ENCODE measurements around the gene RASD2. TPM values are rescaled to one million over a fixed set of nuclear protein-coding genes. Genes with fewer than 3 reads are reported as not detected.

The RASD2 gene
- total RNA-seq, 1 experiment from 2014 or later: 0.42 TPM

DNA sequence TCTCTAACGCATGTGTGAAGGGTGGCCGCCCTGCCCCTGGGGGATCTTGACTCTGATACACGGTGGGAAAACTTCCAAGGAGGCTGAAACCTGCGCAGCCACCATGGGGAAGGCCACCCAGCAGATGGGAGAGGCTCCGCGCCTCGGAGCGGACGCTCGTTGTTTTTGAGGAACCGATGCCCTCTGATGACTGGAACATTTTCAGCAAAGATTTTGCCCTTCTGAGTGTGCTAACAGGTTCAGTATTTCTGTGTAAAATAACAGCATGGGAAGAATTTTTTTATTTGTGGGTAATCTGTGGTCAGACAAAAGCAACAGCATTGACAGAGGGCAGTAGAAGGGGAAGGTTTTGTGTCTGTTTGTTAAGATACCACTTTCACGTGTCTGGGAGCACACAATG is 59.8 kb downstream of the RASD2 start:
- Mint-ChIP-seq H3K4me3 (no peak overlapping the region), H3K27ac (no peak overlapping the region), H3K36me3 (ENCODE audit: insufficient read depth in 1 of 3, low read depth in 3 of 3) (no peaks in the 10 kb centered on the region), H3K27me3 (ENCODE audit: low read depth) (no peaks in the 10 kb centered on the region; the same call in 1 of the 2 replicates), H3K9me3 (no peaks in the 10 kb centered on the region), H3K4me1 (peaks cover 4 to 10% of the 10 kb centered on the region in 2 experiments; a peak in 3 of 4 replicates)
- H4K5ac ChIP-seq (ENCODE audit: insufficient read length, low read depth, low read length): no peak overlapping the region
- H3K4ac ChIP-seq (ENCODE audit: low read depth, low read length): no peak overlapping the region
- H4K8ac ChIP-seq (replicated peaks; ENCODE audit: insufficient read length, low read depth, low read length): no peak overlapping the region
- no peak overlapping the region for H3K4me2 ChIP-seq (ENCODE audit: insufficient read depth, insufficient read length, low read length)
- H2BK20ac ChIP-seq (ENCODE audit: low read depth, low read length, poor library complexity, severe bottlenecking): no peak overlapping the region
- no peak overlapping the region for H2BK120ac ChIP-seq (ENCODE audit: low read depth, low read length, poor library complexity, severe bottlenecking)
- no peak overlapping the region for H3K56ac ChIP-seq (ENCODE audit: insufficient read length, low read depth, low read length)
- no peaks in the 10 kb centered on the region for H3K27me3 ChIP-seq (ENCODE audit: insufficient read depth, low read length)
- no peaks in the 10 kb centered on the region for H3K23me2 ChIP-seq (ENCODE audit: insufficient read length, low read depth, low read length, poor library complexity, severe bottlenecking)
- H2AFZ ChIP-seq (ENCODE audit: low read length): no peak overlapping the region
- no peak overlapping the region for H3T11ph ChIP-seq (ENCODE audit: low read length)
- H3K79me1 ChIP-seq (ENCODE audit: insufficient read depth, low read depth, low read length, poor library complexity, severe bottlenecking): no peaks in the 10 kb centered on the region
- H3K9ac ChIP-seq (ENCODE audit: extremely low read depth, insufficient read length, low read length): no peak overlapping the region
- H4K91ac ChIP-seq (ENCODE audit: insufficient read length, low read depth, low read length): no peak overlapping the region
- H3K14ac ChIP-seq (ENCODE audit: insufficient read depth, low read length): no peak overlapping the region
- H3K23ac ChIP-seq (ENCODE audit: insufficient read length, low read depth, low read length): no peak overlapping the region
- no peak overlapping the region for H2AK5ac ChIP-seq (ENCODE audit: insufficient read length, low read length)
- H2BK5ac ChIP-seq (ENCODE audit: insufficient read length, low read length): no peak overlapping the region
- no peak overlapping the region for H3K18ac ChIP-seq (ENCODE audit: insufficient read length, low read depth, low read length)
- no peak for DNase-seq
- WGBS (ENCODE audit: extremely low coverage, insufficient read length, low lambda C conversion rate): no CpG with 5 or more reads among the region's 12 CpGs
- no peak overlapping the region for H3K27ac ChIP-seq (ENCODE audit: insufficient read length, low read depth, low read length)
- H4K20me1 ChIP-seq (ENCODE audit: control insufficient read depth, insufficient read depth, insufficient read length): no peaks in the 10 kb centered on the region
- TF ChIP-seq, protein P1, sequence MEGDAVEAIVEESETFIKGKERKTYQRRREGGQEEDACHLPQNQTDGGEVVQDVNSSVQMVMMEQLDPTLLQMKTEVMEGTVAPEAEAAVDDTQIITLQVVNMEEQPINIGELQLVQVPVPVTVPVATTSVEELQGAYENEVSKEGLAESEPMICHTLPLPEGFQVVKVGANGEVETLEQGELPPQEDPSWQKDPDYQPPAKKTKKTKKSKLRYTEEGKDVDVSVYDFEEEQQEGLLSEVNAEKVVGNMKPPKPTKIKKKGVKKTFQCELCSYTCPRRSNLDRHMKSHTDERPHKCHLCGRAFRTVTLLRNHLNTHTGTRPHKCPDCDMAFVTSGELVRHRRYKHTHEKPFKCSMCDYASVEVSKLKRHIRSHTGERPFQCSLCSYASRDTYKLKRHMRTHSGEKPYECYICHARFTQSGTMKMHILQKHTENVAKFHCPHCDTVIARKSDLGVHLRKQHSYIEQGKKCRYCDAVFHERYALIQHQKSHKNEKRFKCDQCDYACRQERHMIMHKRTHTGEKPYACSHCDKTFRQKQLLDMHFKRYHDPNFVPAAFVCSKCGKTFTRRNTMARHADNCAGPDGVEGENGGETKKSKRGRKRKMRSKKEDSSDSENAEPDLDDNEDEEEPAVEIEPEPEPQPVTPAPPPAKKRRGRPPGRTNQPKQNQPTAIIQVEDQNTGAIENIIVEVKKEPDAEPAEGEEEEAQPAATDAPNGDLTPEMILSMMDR (conservative IDR thresholded peaks at IDR 0.05): no peak
- no peaks in the 10 kb centered on the region for H3K79me2 ChIP-seq (ENCODE audit: insufficient read depth, low read length)
- no peaks in the 10 kb centered on the region for H3K9me3 ChIP-seq (ENCODE audit: control insufficient read depth, low read depth, low read length)
- H2BK12ac ChIP-seq (ENCODE audit: insufficient read length, low read depth, low read length): no peak overlapping the region
- no peaks in the 10 kb centered on the region for H3K4me1 ChIP-seq (ENCODE audit: insufficient read depth, low read length)
- no peak overlapping the region for H2BK15ac ChIP-seq (ENCODE audit: low read depth, low read length)
